A549 (cell line): Measurements from ENCODE around the gene CPE. TPM values are rescaled to one million over a fixed set of nuclear protein-coding genes. Genes with fewer than 3 reads are reported as not detected.

Source experiments
- ATAC-seq, 2 experiments: fragments of 200-7000 bp in 1 of 2; fragments of >200 bp in 1 of 2; cut with Nextera tagmentation in 1 of 2; cut with Tn5 transposase in 1 of 2; 3 replicates each; pipeline versions ENCODE4 v1.8.0 to v1.9.1; 2018 to 2020; ENCODE audit warnings: mild to moderate bottlenecking in 1 of 2, moderate library complexity in 1 of 2
- CTCF ChIA-PET: fragments of 300-600 bp; sonication (Branson Sonifier 250); formaldehyde crosslinking; extraction: SDS; loops from one replicate; lab custom pipeline; 2021; ENCODE audit warnings: antibody characterized with exemption, inconsistent platforms; lab: Yijun Ruan, JAX
- POLR2A ChIA-PET: fragments of 350-600 bp; formaldehyde crosslinking; extraction: SDS; loops from one replicate; lab custom pipeline; 2021; ENCODE audit warnings: antibody characterized with exemption, inconsistent platforms; lab: Yijun Ruan, JAX
- DNase-seq, 2 experiments: peaks; one replicate each; pipeline versions ENCODE4 v3.0.0 to v3.0.0-alpha.2; 2011 to 2016; ENCODE audit warnings: low read depth in 1 of 2, low spot score in 1 of 2
- FAIRE-seq: peaks from 2 replicates; lab custom pipeline; 2011; peaks lifted over from hg19 to GRCh38; lab: Jason Lieb, UNC
- H3K27ac ChIP-seq, 2 experiments: fragments of >200 bp; sonication (Bioruptor Twin); formaldehyde crosslinking; 3 replicates each; pipeline ENCODE4 v1.5.1; 2016 to 2017
- H3K4me1 ChIP-seq: fragments of >200 bp; sonication (Bioruptor Twin); formaldehyde crosslinking; 3 replicates; pipeline ENCODE4 v1.6.1; 2016
- H3K4me2 ChIP-seq: fragments of >200 bp; sonication (Bioruptor Twin); formaldehyde crosslinking; 3 replicates; pipeline ENCODE4 v1.6.1; 2016
- H3K4me3 ChIP-seq: fragments of >200 bp; sonication (Bioruptor Twin); formaldehyde crosslinking; 3 replicates; pipeline ENCODE4 v1.5.1; 2016
- H3K9me3 ChIP-seq: fragments of >200 bp; sonication (Bioruptor Twin); formaldehyde crosslinking; 3 replicates; pipeline ENCODE4 v1.6.1; 2016
- ATOH8 ChIP-seq: fragments of 250-450 bp; sonication (Bioruptor Pico); IDR thresholded peaks from 2 replicates; pipeline ENCODE4 v1.5.0; 2020; ENCODE audit warnings: low read depth, mild to moderate bottlenecking, moderate library complexity
- CBX2 ChIP-seq: fragments of 200-600 bp; sonication (generic); IDR thresholded peaks from 2 replicates; pipeline ENCODE4 v1.6.1; 2016; ENCODE audit warnings: low read depth, mild to moderate bottlenecking, borderline replicate concordance
- CHD2 ChIP-seq: fragments of 150-350 bp; IDR thresholded peaks from 2 replicates; pipeline ENCODE4 v1.6.1; 2014; ENCODE audit warnings: low read length; ENCODE audit not compliant: partially characterized antibody
- CTCF ChIP-seq: fragments of >200 bp; sonication (Bioruptor Twin); formaldehyde crosslinking; IDR thresholded peaks from 3 replicates; pipeline ENCODE4 v1.5.1; 2016
- EHF ChIP-seq: fragments of 250-450 bp; sonication (Bioruptor Pico); IDR thresholded peaks from 2 replicates; pipeline ENCODE4 v1.5.0; 2020; ENCODE audit warnings: mild to moderate bottlenecking
- EP300 ChIP-seq, 2 experiments: fragments of >200 bp; sonication (Bioruptor Twin); formaldehyde crosslinking; IDR thresholded peaks; 2 replicates in 1 of 2; 3 replicates in 1 of 2; pipeline ENCODE4 v1.6.1; 2016 to 2017
- GATA3 ChIP-seq: IDR thresholded peaks from 2 replicates; pipeline ENCODE4 v1.6.1; 2012; ENCODE audit warnings: borderline replicate concordance
- HES2 ChIP-seq: fragments of >200 bp; sonication (Bioruptor Twin); formaldehyde crosslinking; IDR thresholded peaks from 2 replicates; pipeline ENCODE4 v1.6.1; 2016
- HOXA7 ChIP-seq: fragments of 250-450 bp; sonication (Bioruptor Pico); IDR thresholded peaks from 2 replicates; pipeline ENCODE4 v1.5.0; 2020; ENCODE audit warnings: mild to moderate bottlenecking, moderate library complexity
- KDM1A ChIP-seq: fragments of 200-600 bp; sonication (generic); IDR thresholded peaks from 2 replicates; pipeline ENCODE4 v1.6.1; 2016; ENCODE audit warnings: low read depth, mild to moderate bottlenecking
- MAFK ChIP-seq: fragments of 450-650 bp; IDR thresholded peaks from 2 replicates; pipeline ENCODE4 v1.6.1; 2014; ENCODE audit not compliant: partially characterized antibody
- MYC ChIP-seq: IDR thresholded peaks from 2 replicates; pipeline ENCODE4 v1.6.1; 2012; ENCODE audit warnings: mild to moderate bottlenecking, inconsistent platforms, low read length, improper control_type of control experiment, borderline replicate concordance
- NR3C1 ChIP-seq: fragments of >200 bp; sonication (Bioruptor Twin); formaldehyde crosslinking; IDR thresholded peaks from 3 replicates; pipeline ENCODE4 v1.6.1; 2017
- POLR2A ChIP-seq: IDR thresholded peaks from 2 replicates; pipeline ENCODE4 v1.6.1; 2012; ENCODE audit warnings: mild to moderate bottlenecking, low read length
- POLR2AphosphoS2 ChIP-seq: conservative IDR thresholded peaks from 2 replicates; pipeline ENCODE4 v1.6.1; 2012; ENCODE audit warnings: low read length, improper control_type of control experiment, inconsistent platforms
- RAD21 ChIP-seq, 2 experiments: fragments of >200 bp in 1 of 2; sonication (Bioruptor Twin) in 1 of 2; formaldehyde crosslinking in 1 of 2; IDR thresholded peaks in 1 of 2; conservative IDR thresholded peaks in 1 of 2; 2 replicates in 1 of 2; 3 replicates in 1 of 2; pipeline ENCODE4 v1.6.1; 2012 to 2018; ENCODE audit warnings: inconsistent platforms in 1 of 2
- RARB ChIP-seq: fragments of 250-450 bp; sonication (Bioruptor Pico); IDR thresholded peaks from 2 replicates; pipeline ENCODE4 v1.8.0; 2021; ENCODE audit warnings: mild to moderate bottlenecking, moderate library complexity
- RCOR1 ChIP-seq: fragments of 150-350 bp; IDR thresholded peaks from 2 replicates; pipeline ENCODE4 v1.6.1; 2014; ENCODE audit warnings: antibody characterized with exemption, low read length, low read depth
- RFX5 ChIP-seq: fragments of 450-650 bp; IDR thresholded peaks from 2 replicates; pipeline ENCODE4 v1.7.1; 2014; ENCODE audit warnings: antibody characterized with exemption, mild to moderate bottlenecking, moderate library complexity
- RNF2 ChIP-seq: fragments of 200-600 bp; sonication (generic); IDR thresholded peaks from 2 replicates; pipeline ENCODE4 v1.6.1; 2016; ENCODE audit warnings: low read depth, mild to moderate bottlenecking, antibody characterized with exemption, moderate library complexity, borderline replicate concordance
- SMC3 ChIP-seq: fragments of >200 bp; sonication (Bioruptor Twin); formaldehyde crosslinking; IDR thresholded peaks from 3 replicates; pipeline ENCODE4 v1.6.1; 2018; ENCODE audit warnings: inconsistent platforms
- SREBF2 ChIP-seq: fragments of 450-650 bp; IDR thresholded peaks from 2 replicates; pipeline ENCODE4 v1.6.1; 2014; ENCODE audit warnings: mild to moderate bottlenecking, moderate library complexity
- TFCP2L1 ChIP-seq: fragments of 250-450 bp; sonication (Bioruptor Pico); IDR thresholded peaks from 2 replicates; pipeline ENCODE4 v1.5.0; 2021; ENCODE audit warnings: mild to moderate bottlenecking
- TP53 ChIP-seq: fragments of 250-450 bp; sonication (Bioruptor Pico); IDR thresholded peaks from 2 replicates; pipeline ENCODE4 v1.5.0; 2021; ENCODE audit warnings: mild to moderate bottlenecking, moderate library complexity
- ZC3H11A ChIP-seq: fragments of 450-650 bp; IDR thresholded peaks from 2 replicates; pipeline ENCODE4 v1.6.1; 2014; ENCODE audit warnings: antibody characterized with exemption, mild to moderate bottlenecking
- WGBS: methylation state at CpG from one replicate; pipeline ENCODE4 v1.1.6; 2017; ENCODE audit errors: missing lambda C conversion rate; 5-methylcytosine and 5-hydroxymethylcytosine counted together
- polyA plus RNA-seq, 4 experiments: library from polyadenylated mRNA; depleted of rRNA in 3 of 4; stranded (reverse); fragments of >200 nt; fragmentation: RNase III in 1 of 4; extraction: RNeasy Plus Mini Kit Qiagen cat#74134 plus additional on column Dnase treatment in 1 of 4; gene quantifications; 2 replicates in 3 of 4; 3 replicates in 1 of 4; pipeline ENCODE4 v1.2.3, GENCODE V29; 2011 to 2017

The CPE gene
- polyA plus RNA-seq, 2 of the 4 experiments (the other 2 are of a cell fraction), result 1.6 to 1.9 TPM

- TF ChIP-seq CTCF (no peak), MAFK (no peak), ATOH8 (CRISPR knock-in tag) (no peak), POLR2AphosphoS2 (no peak), CBX2 (no peak), MYC (no peak), RCOR1 (no peak), POLR2A (no peak), RNF2 (no peak), RFX5 (no peak), TFCP2L1 (CRISPR knock-in tag) (no peak), SMC3 (no peak)
- TF ChIP-seq, all 56 proteins: peak for 0
Observed at GRCh38 chr4:165351359-165352130, 27.3 kb upstream of the CPE start (continued).

GRCh38 chr4:165355900-165356300 lies 22.9 kb upstream of the CPE start:
- Histone ChIP-seq H3K4me1 (no peaks in the 10 kb centered on the region), H3K27ac (no peak overlapping the region), H3K9me3 (no peaks in the 10 kb centered on the region), H3K4me3 (no peak overlapping the region), H3K4me2 (no peak overlapping the region)
- ChIA-PET CTCF (interaction anchor here (0.6 to 1.4 kb wide), 5 partner anchors 11 to 587 kb away, joined by 3 to 4 read pairs (median 3); no protein-coding TSS in a partner anchor), POLR2A (interaction anchor here (1.0 kb wide), 1 partner anchor 243 kb away, joined by 3 read pairs; the partner anchor contains the start of gene TMEM192)
- ATAC-seq (peak; percentile 71 to 74; a peak in 4 of 6 replicates), DNase-seq (peak in 1 of 2 experiments; percentile 29), FAIRE-seq (no peak)
- peak; percentile 36; a peak in 2 of 5 replicates for TF ChIP-seq RAD21 (conservative IDR thresholded peaks at IDR 0.05 in 1 of 2, IDR thresholded peaks at IDR 0.05 in 1 of 2)
- TF ChIP-seq SMC3, result peak; percentile 47; the same call in 2 of the 3 replicates
- TF ChIP-seq POLR2A, result no peak
- peak; percentile 41 for TF ChIP-seq CTCF
- 12% methylated on average over 2 of the region's 2 CpGs for WGBS

GRCh38 chr4:165359506-165359905 lies 19.3 kb upstream of the CPE start:
- ATAC-seq (no peak), FAIRE-seq (no peak), DNase-seq (no peak)
- Histone ChIP-seq H3K4me3 (no peak overlapping the region), H3K27ac (no peak overlapping the region), H3K4me1 (no peaks in the 10 kb centered on the region)
- TF ChIP-seq NR3C1, result no peak
- TF ChIP-seq CHD2, result no peak
- no peak for TF ChIP-seq EHF (CRISPR knock-in tag)
- TF ChIP-seq ZC3H11A, result no peak
- TF ChIP-seq RFX5, result no peak
- no peak for TF ChIP-seq GATA3
- TF ChIP-seq KDM1A, result no peak
- TF ChIP-seq CTCF, result no peak
- TF ChIP-seq SREBF2, result no peak
- no peak for TF ChIP-seq TP53 (CRISPR knock-in tag)
- no peak for TF ChIP-seq HOXA7 (CRISPR knock-in tag)
- no peak for TF ChIP-seq RAD21 (conservative IDR thresholded peaks at IDR 0.05 in 1 of 2, IDR thresholded peaks at IDR 0.05 in 1 of 2)
- no peak for TF ChIP-seq EP300 (IDR thresholded peaks at IDR 0.05)
- TF ChIP-seq HES2, result no peak
- no peak for TF ChIP-seq RARB
- TF ChIP-seq, all 56 proteins: peak for 0
- CTCF ChIA-PET, result interaction anchor here (2.3 kb wide), 1 partner anchor 228 kb away, joined by 7 read pairs; no protein-coding TSS in a partner anchor
- no peak overlapping the region for H3K4me2 ChIP-seq
- POLR2A ChIA-PET, result no interaction called here
- H3K9me3 ChIP-seq, result no peaks in the 10 kb centered on the region
- 28% methylated on average over 2 of the region's 2 CpGs for WGBS
